GM12865 (cell line): ENCODE measurements around the gene PGM2.

Experiments used
- DNase-seq: peaks from one replicate; pipeline ENCODE4 v3.0.0; 2010; ENCODE audit warnings: low read depth
- H3K4me3 ChIP-seq: 2 replicates; pipeline ENCODE4 v1.5.1; 2011; ENCODE audit warnings: mild to moderate bottlenecking, low read depth, low read length, control low read depth
- TF ChIP-seq, protein P1 (sequence below): IDR thresholded peaks from 2 replicates; pipeline ENCODE4 v1.5.1; 2011; ENCODE audit warnings: low read length, control low read depth, low read depth, inconsistent platforms; ENCODE audit not compliant: insufficient read depth; ENCODE audit errors: missing control alignments

PGM2 gene

DNA sequence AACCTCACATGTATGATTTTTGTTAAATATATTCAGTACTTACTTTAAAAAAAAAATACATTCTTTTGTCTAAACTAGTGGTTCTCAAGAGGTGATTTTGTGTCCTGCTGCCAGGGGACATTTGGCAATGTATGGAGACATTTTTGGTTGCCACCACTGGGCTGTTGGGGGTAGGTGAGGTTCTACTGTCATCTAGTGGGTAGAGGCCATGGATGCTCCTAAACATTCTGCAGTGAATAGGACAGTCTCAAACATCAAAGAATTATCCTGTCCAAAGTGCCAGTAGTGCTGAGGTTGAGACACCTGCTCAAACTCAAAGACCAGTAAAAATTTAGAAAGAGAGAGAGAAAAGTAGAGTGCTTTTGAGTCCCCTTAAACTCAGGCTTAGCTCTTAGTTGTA is 32.9 kb upstream of the PGM2 start:
- TF ChIP-seq, protein P1, sequence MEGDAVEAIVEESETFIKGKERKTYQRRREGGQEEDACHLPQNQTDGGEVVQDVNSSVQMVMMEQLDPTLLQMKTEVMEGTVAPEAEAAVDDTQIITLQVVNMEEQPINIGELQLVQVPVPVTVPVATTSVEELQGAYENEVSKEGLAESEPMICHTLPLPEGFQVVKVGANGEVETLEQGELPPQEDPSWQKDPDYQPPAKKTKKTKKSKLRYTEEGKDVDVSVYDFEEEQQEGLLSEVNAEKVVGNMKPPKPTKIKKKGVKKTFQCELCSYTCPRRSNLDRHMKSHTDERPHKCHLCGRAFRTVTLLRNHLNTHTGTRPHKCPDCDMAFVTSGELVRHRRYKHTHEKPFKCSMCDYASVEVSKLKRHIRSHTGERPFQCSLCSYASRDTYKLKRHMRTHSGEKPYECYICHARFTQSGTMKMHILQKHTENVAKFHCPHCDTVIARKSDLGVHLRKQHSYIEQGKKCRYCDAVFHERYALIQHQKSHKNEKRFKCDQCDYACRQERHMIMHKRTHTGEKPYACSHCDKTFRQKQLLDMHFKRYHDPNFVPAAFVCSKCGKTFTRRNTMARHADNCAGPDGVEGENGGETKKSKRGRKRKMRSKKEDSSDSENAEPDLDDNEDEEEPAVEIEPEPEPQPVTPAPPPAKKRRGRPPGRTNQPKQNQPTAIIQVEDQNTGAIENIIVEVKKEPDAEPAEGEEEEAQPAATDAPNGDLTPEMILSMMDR: peak; percentile 62
- H3K4me3 ChIP-seq: no peak overlapping the region
- peak; percentile 26 for DNase-seq

DNA sequence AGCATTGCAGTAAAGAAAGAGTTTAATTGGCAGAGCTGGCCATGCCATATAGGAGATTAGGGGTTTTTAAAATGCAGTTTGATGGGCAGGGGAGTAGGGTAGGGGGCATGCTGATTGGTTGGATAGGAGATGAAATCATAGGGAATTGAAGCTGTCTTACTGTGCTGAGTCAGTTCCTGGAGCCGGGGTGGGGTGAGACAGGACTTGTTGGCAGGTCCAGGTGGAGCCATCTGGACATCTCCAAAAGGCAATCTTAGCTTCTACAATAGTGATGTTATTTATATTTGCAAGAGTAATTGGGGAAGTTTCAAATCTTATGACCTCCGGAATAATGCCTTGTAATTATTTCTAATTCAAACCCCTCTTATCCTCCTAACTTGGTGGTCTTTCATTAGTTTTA is 32.4 kb upstream of the PGM2 start:
- TF ChIP-seq, protein P1: no peak
- no peak for DNase-seq
- H3K4me3 ChIP-seq: no peak overlapping the region

- H3K4me3 ChIP-seq: no peak overlapping the region
- TF ChIP-seq, protein P1: no peak
- no peak for DNase-seq
Measured at GRCh38 chr4:37795581-37796195, 30.8 kb upstream of the PGM2 start.

GRCh38 chr4:37797374-37797773 is 29.1 kb upstream of the PGM2 start:
- no peak overlapping the region for H3K4me3 ChIP-seq
- TF ChIP-seq, protein P1: no peak
- no peak for DNase-seq

- TF ChIP-seq, protein P1: no peak
- DNase-seq: no peak
- H3K4me3 ChIP-seq: no peak overlapping the region
Measured at GRCh38 chr4:37797923-37798322, 28.6 kb upstream of the PGM2 start.

GRCh38 chr4:37798616-37799015 is 27.9 kb upstream of the PGM2 start:
- TF ChIP-seq, protein P1: no peak
- no peak for DNase-seq
- H3K4me3 ChIP-seq: no peak overlapping the region

DNA sequence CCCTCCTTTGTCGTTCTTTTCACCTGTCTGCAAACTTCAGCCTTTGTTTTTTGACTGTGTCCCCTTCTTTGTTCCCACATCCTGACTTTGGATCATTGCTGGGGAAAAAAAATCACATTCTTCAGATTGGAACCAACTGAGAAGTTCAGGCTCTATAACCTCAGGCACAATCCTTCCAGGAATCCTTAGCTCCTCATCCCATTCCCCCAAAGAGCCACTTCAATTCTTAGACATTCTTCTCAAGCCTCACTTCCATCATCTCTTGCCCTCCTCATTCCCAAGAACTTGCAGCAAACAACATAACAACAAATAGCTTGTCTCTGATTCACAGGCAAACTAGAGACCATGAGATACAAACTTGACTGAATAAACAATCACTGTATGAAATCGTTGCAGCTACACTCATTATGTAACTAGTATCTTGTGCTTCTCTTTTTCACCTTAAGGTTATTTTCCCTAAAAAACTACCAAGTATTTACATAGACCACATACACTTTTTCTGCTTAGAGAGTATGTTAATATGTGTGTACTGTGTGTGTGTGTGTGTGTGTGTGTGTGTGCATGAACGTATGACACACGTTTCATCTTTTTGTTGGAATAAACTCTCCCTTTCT is 26.4 kb upstream of the PGM2 start:
- DNase-seq: no peak
- TF ChIP-seq, protein P1: no peak
- H3K4me3 ChIP-seq: no peak overlapping the region
